SK-N-SH (cell line): Measurements from ENCODE around the gene C9orf50. TPM values are rescaled to one million over a fixed set of nuclear protein-coding genes. Genes with fewer than 3 reads are reported as not detected.
A peak's percentile ranks its signal among the peaks of the same experiment; 100 is the strongest.

Source experiments
- CTCF ChIA-PET: fragments of 300-600, 350-600 bp; formaldehyde crosslinking; extraction: SDS; loops from one replicate; lab custom pipeline; 2021; lab: Yijun Ruan, JAX
- POLR2A ChIA-PET: fragments of 350-600 bp; sonication (Branson Sonifier 250); formaldehyde crosslinking; extraction: SDS; loops from one replicate; lab custom pipeline; 2020; ENCODE audit warnings: antibody characterized with exemption, inconsistent platforms; lab: Yijun Ruan, JAX
- DNase-seq: peaks from one replicate; pipeline ENCODE4 v3.0.0; 2012
- H2AFZ ChIP-seq: fragments of 200-600 bp; sonication (generic); 2 replicates; pipeline ENCODE4 v1.8.1; 2016; ENCODE audit warnings: antibody characterized with exemption, mild to moderate bottlenecking, low read depth
- H3F3A ChIP-seq: fragments of 200-600 bp; sonication (generic); replicated peaks from 2 replicates; pipeline ENCODE3; 2016; ENCODE audit warnings: antibody characterized with exemption, mild to moderate bottlenecking; ENCODE audit not compliant: insufficient read depth
- H3K27ac ChIP-seq, 2 experiments: fragments of 200-500 bp in 1 of 2; fragments of 200-600 bp in 1 of 2; sonication (Bioruptor generic) in 1 of 2; sonication (generic), shearing (Covaris generic) in 1 of 2; 2 replicates each; pipeline versions ENCODE4 v1.5.1 to v1.6.1; 2014 to 2016; ENCODE audit warnings: low read depth in 2 of 2, inconsistent platforms in 1 of 2, low read length in 1 of 2, mild to moderate bottlenecking in 1 of 2, mixed read lengths in 1 of 2
- H3K27me3 ChIP-seq: fragments of 200-600 bp; sonication (generic), shearing (Covaris generic); 2 replicates; pipeline ENCODE4 v1.6.1; 2016; ENCODE audit warnings: mixed run types; ENCODE audit not compliant: insufficient read depth
- H3K36me3 ChIP-seq, 2 experiments: fragments of 200-500 bp in 1 of 2; fragments of 200-600 bp in 1 of 2; sonication (Bioruptor generic) in 1 of 2; sonication (generic) in 1 of 2; replicated peaks in 1 of 2; 2 replicates each; pipeline versions ENCODE3 to v1.5.1; 2014 to 2016; ENCODE audit warnings: low read length in 1 of 2, mild to moderate bottlenecking in 1 of 2; ENCODE audit not compliant: insufficient read depth in 2 of 2, control insufficient read depth in 1 of 2
- H3K4me1 ChIP-seq, 2 experiments: fragments of 200-500 bp in 1 of 2; fragments of 200-600 bp in 1 of 2; sonication (Bioruptor generic) in 1 of 2; sonication (generic), shearing (Covaris generic) in 1 of 2; 2 replicates each; pipeline versions ENCODE4 v1.5.1 to v1.6.1; 2014 to 2016; ENCODE audit warnings: low read depth in 1 of 2, low read length in 1 of 2, mixed run types in 1 of 2; ENCODE audit not compliant: insufficient read depth in 2 of 2, control insufficient read depth in 1 of 2
- H3K4me2 ChIP-seq: fragments of 200-600 bp; sonication (generic), shearing (Covaris generic); 2 replicates; pipeline ENCODE4 v1.6.1; 2017; ENCODE audit warnings: mixed run types
- H3K4me3 ChIP-seq, 2 experiments: fragments of 200-500 bp in 1 of 2; fragments of 200-600 bp in 1 of 2; sonication (Bioruptor generic) in 1 of 2; sonication (generic), shearing (Covaris generic) in 1 of 2; 2 replicates each; pipeline versions ENCODE4 v1.5.1 to v1.8.1; 2014 to 2016; ENCODE audit warnings: low read depth in 2 of 2, inconsistent platforms in 1 of 2, low read length in 1 of 2, mild to moderate bottlenecking in 1 of 2, mixed read lengths in 1 of 2, moderate library complexity in 1 of 2
- H3K79me2 ChIP-seq: fragments of 200-600 bp; sonication (generic); 2 replicates; pipeline ENCODE4 v1.8.1; 2017; ENCODE audit warnings: mild to moderate bottlenecking; ENCODE audit not compliant: insufficient read depth
- H3K9ac ChIP-seq: fragments of 200-600 bp; sonication (generic); 2 replicates; pipeline ENCODE4 v1.6.1; 2017; ENCODE audit warnings: mixed run types
- H3K9me2 ChIP-seq: fragments of 200-600 bp; sonication (generic); 2 replicates; pipeline ENCODE4 v1.6.1; 2017; ENCODE audit warnings: mixed run types
- H3K9me3 ChIP-seq: fragments of 200-600 bp; sonication (generic); 2 replicates; pipeline ENCODE4 v1.6.1; 2017; ENCODE audit warnings: mixed run types, mild to moderate bottlenecking, moderate library complexity
- H4K20me1 ChIP-seq: fragments of 200-600 bp; sonication (generic); 2 replicates; pipeline ENCODE4 v1.6.1; 2017; ENCODE audit warnings: mild to moderate bottlenecking, mixed run types; ENCODE audit not compliant: insufficient read depth
- CHD2 ChIP-seq: fragments of 150-350 bp; IDR thresholded peaks from 2 replicates; pipeline ENCODE4 v1.6.1; 2018; ENCODE audit warnings: low read length; ENCODE audit not compliant: partially characterized antibody
- ELF1 ChIP-seq: IDR thresholded peaks from 2 replicates; pipeline ENCODE4 v1.4.0; 2012
- EP300 ChIP-seq, 2 experiments: IDR thresholded peaks; 2 replicates each; pipeline versions ENCODE4 v1.4.0 to v1.6.1; 2012; ENCODE audit warnings: borderline replicate concordance in 1 of 2, low read depth in 1 of 2, low read length in 1 of 2
- FOXJ3 ChIP-seq: sonication (generic); formaldehyde crosslinking; IDR thresholded peaks from 2 replicates; pipeline ENCODE4 v1.5.1; 2020; ENCODE audit warnings: mild to moderate bottlenecking, missing genetic modification reagents
- FOXM1 ChIP-seq: IDR thresholded peaks from 2 replicates; pipeline ENCODE4 v1.4.0; 2012; ENCODE audit warnings: low read depth, mild to moderate bottlenecking
- GABPA ChIP-seq: IDR thresholded peaks from 2 replicates; pipeline ENCODE4 v1.4.0; 2012; ENCODE audit warnings: low read depth, mild to moderate bottlenecking
- MXI1 ChIP-seq: IDR thresholded peaks from 2 replicates; pipeline ENCODE4 v1.6.1; 2012; ENCODE audit warnings: mild to moderate bottlenecking, low read depth, low read length, improper control_type of control experiment
- NFIC ChIP-seq: IDR thresholded peaks from 2 replicates; pipeline ENCODE4 v1.4.0; 2012; ENCODE audit warnings: borderline replicate concordance
- PBX3 ChIP-seq: IDR thresholded peaks from 2 replicates; pipeline ENCODE4; 2012
- SIN3A ChIP-seq: IDR thresholded peaks from 2 replicates; pipeline ENCODE4 v1.6.1; 2012; ENCODE audit warnings: low read depth, mild to moderate bottlenecking, low read length, moderate library complexity, borderline replicate concordance
- SMC3 ChIP-seq: IDR thresholded peaks from 2 replicates; pipeline ENCODE4 v1.6.1; 2012; ENCODE audit warnings: low read depth, low read length, improper control_type of control experiment
- TEAD4 ChIP-seq: IDR thresholded peaks from 2 replicates; pipeline ENCODE4 v1.4.0; 2012; ENCODE audit warnings: mild to moderate bottlenecking, borderline replicate concordance; ENCODE audit not compliant: insufficient read depth
- YY1 ChIP-seq: IDR thresholded peaks from 2 replicates; pipeline ENCODE4 v1.4.0; 2012; ENCODE audit warnings: low read depth, mild to moderate bottlenecking
- WGBS: methylation state at CpG from one replicate; pipeline ENCODE4 v1.1.6; 2017; ENCODE audit warnings: low lambda C conversion rate; 5-methylcytosine and 5-hydroxymethylcytosine counted together
- polyA plus RNA-seq, 3 experiments: library from polyadenylated mRNA; depleted of rRNA; stranded (reverse); fragments of >200 nt; gene quantifications; 2 replicates each; pipeline ENCODE4 v1.2.3, GENCODE V29; 2012

The C9orf50 gene
- polyA plus RNA-seq, 1 of the 3 experiments (the other 2 are of a cell fraction): 0.30 TPM

GRCh38 chr9:129640871-129641749 is 20.2 kb upstream of the C9orf50 start:
- peaks cover 39% of the 10 kb centered on the region for H3K79me2 ChIP-seq
- no peaks in the 10 kb centered on the region for H3K9me2 ChIP-seq
- no peak for DNase-seq
- peaks cover 26% of the 10 kb centered on the region for H4K20me1 ChIP-seq
- H3K4me3 ChIP-seq: peak overlapping the region; percentile 99 to 100
- 2% methylated on average over 24 of the region's 44 CpGs for WGBS
- H3K27ac ChIP-seq: peak overlapping the region; percentile 60 to 92
- no peak overlapping the region for H2AFZ ChIP-seq
- peaks cover 7 to 30% of the 10 kb centered on the region in 2 experiments for H3K36me3 ChIP-seq
- H3K4me2 ChIP-seq: peak overlapping the region; percentile 98
- H3F3A ChIP-seq: peaks cover 19% of the 10 kb centered on the region
- no peaks in the 10 kb centered on the region for H3K9me3 ChIP-seq
- ChIA-PET POLR2A (interaction anchor here (0.6 to 2.4 kb wide), 6 partner anchors 11 to 149 kb away, joined by 3 to 15 read pairs (median 5); partner anchors contain the start of gene NTMT1), CTCF (interaction anchor here (0.5 to 7.9 kb wide), 25 partner anchors 9 to 520 kb away, joined by 3 to 81 read pairs (median 4); partner anchors contain the start of genes C9orf50 and NTMT1)
- peaks cover 18 to 31% of the 10 kb centered on the region in 2 experiments for H3K4me1 ChIP-seq
- no peaks in the 10 kb centered on the region for H3K27me3 ChIP-seq
- 0 out of 2 replicates have a peak, but pooled peaks have one; percentile 46 for TF ChIP-seq MXI1
- no peak for TF ChIP-seq GABPA
- TF ChIP-seq, all 33 proteins: peak for 1
- peak overlapping the region; percentile 85 for H3K9ac ChIP-seq

GRCh38 chr9:129640086-129640870 is 19.4 kb upstream of the C9orf50 start:
- Histone ChIP-seq H3K9me3 (no peaks in the 10 kb centered on the region), H3K27me3 (no peaks in the 10 kb centered on the region), H3K36me3 (peaks cover 9 to 36% of the 10 kb centered on the region in 2 experiments), H3F3A (peaks cover 19% of the 10 kb centered on the region), H3K4me3 (peak overlapping the region; percentile 99 to 100), H3K4me2 (peak overlapping the region; percentile 98), H2AFZ (no peak overlapping the region), H3K27ac (peak overlapping the region; percentile 54 to 92), H3K9ac (peak overlapping the region; percentile 85), H3K4me1 (peaks cover 18 to 31% of the 10 kb centered on the region in 2 experiments), H4K20me1 (peaks cover 31% of the 10 kb centered on the region), H3K9me2 (no peaks in the 10 kb centered on the region), H3K79me2 (peaks cover 44% of the 10 kb centered on the region)
- 10% methylated on average over 24 of the region's 25 CpGs for WGBS
- ChIA-PET CTCF (interaction anchor here (0.7 to 7.9 kb wide), 25 partner anchors 9 to 513 kb away, joined by 3 to 81 read pairs (median 5); partner anchors contain the start of genes C9orf50 and NTMT1), POLR2A (interaction anchor here (0.6 to 2.4 kb wide), 10 partner anchors 10 to 180 kb away, joined by 3 to 15 read pairs (median 4); partner anchors contain the start of genes C9orf50 and NTMT1)
- TF ChIP-seq TEAD4 (no peak), ELF1 (0 out of 2 replicates have a peak, but pooled peaks have one; percentile 10), PBX3 (0 out of 2 replicates have a peak, but pooled peaks have one; percentile 2), SIN3A (no peak), GABPA (no peak), CHD2 (peak; percentile 61), SMC3 (peak; percentile 14; the same call in 1 of the 2 replicates), YY1 (0 out of 2 replicates have a peak, but pooled peaks have one; percentile 47), NFIC (peak; percentile 87), MXI1 (peak; percentile 90), FOXM1 (no peak), FOXJ3 (CRISPR knock-in tag) (peak; percentile 66), EP300 (IDR thresholded peaks at IDR 0.05; ENCODE audit: borderline replicate concordance in 1 of 2, low read depth in 1 of 2, low read length in 1 of 2) (peak in 1 of 2 experiments; percentile 55; a peak in 1 of 4 replicates)
- peak; percentile 87 for DNase-seq
